HFFc6 (cell line): ENCODE results near the gene SLCO4A1. TPM values are rescaled to one million over a fixed set of nuclear protein-coding genes. Genes with fewer than 3 reads are reported as not detected.
A peak's percentile ranks its signal among the peaks of the same experiment; 100 is the strongest.

Experiments used
- DNase-seq: peaks from one replicate; pipeline ENCODE4 v3.0.0-alpha.2; 2018
- H3K27ac Mint-ChIP-seq: 2 replicates; pipeline ENCODE4 v1.8.0; 2020; ENCODE audit warnings: mild to moderate bottlenecking, mixed read lengths
- H3K27me3 Mint-ChIP-seq: 2 replicates; pipeline ENCODE4 v1.8.0; 2021; ENCODE audit warnings: mild to moderate bottlenecking, moderate library complexity, mixed read lengths; ENCODE audit not compliant: insufficient read depth
- H3K36me3 Mint-ChIP-seq: 2 replicates; pipeline ENCODE4 v1.8.0; 2021; ENCODE audit warnings: low read depth, mixed read lengths
- H3K4me1 Mint-ChIP-seq: 2 replicates; pipeline ENCODE4 v1.8.0; 2020; ENCODE audit warnings: low read depth, mixed read lengths
- H3K4me3 Mint-ChIP-seq: 2 replicates; pipeline ENCODE4 v1.8.0; 2020; ENCODE audit warnings: mild to moderate bottlenecking, moderate library complexity, mixed read lengths
- H3K9me3 Mint-ChIP-seq: 2 replicates; pipeline ENCODE4 v1.8.0; 2020; ENCODE audit warnings: mild to moderate bottlenecking, mixed read lengths
- total RNA-seq, 6 experiments: library from RNA; stranded (reverse); fragmentation: NEBNext Ultra II Directional; extraction: Animal tissue kit (Norgen Biotek cat#: 25700); gene quantifications; 2 replicates in 1 of 6; 3 replicates in 5 of 6; pipeline ENCODE4 v1.2.3, GENCODE V29; 2021
- TF ChIP-seq, protein P1 (sequence below): fragments of 200-600 bp; sonication (generic); IDR thresholded peaks from 2 replicates; pipeline ENCODE4 v1.5.0; 2021; ENCODE audit warnings: antibody characterized with exemption, mild to moderate bottlenecking

Gene SLCO4A1
- total RNA-seq, 6 experiments from 2014 or later = 2.7 to 6.5 (median 3.4) TPM

DNA sequence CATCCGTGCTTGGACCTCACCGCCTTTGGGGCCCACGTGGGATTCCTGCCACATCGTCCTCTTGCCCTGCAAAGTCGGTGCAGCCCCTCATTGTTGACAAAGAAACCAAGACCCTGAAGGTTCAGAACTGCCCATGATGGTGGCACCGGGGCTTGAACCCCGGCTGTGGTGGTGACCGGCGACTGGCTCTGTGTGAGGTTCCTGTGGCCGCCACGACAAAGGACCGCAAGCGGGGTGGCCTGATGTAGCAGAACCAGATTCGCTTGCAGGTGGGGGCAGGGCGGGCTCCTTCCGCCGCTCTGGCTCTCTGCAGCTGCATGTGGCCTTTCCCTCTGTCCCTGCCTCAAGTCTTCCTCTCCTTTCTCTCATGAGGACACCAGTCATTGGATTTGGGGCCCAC lies 28.7 kb downstream of the SLCO4A1 start:
- TF ChIP-seq, protein P1, sequence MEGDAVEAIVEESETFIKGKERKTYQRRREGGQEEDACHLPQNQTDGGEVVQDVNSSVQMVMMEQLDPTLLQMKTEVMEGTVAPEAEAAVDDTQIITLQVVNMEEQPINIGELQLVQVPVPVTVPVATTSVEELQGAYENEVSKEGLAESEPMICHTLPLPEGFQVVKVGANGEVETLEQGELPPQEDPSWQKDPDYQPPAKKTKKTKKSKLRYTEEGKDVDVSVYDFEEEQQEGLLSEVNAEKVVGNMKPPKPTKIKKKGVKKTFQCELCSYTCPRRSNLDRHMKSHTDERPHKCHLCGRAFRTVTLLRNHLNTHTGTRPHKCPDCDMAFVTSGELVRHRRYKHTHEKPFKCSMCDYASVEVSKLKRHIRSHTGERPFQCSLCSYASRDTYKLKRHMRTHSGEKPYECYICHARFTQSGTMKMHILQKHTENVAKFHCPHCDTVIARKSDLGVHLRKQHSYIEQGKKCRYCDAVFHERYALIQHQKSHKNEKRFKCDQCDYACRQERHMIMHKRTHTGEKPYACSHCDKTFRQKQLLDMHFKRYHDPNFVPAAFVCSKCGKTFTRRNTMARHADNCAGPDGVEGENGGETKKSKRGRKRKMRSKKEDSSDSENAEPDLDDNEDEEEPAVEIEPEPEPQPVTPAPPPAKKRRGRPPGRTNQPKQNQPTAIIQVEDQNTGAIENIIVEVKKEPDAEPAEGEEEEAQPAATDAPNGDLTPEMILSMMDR = no peak
- H3K36me3 Mint-ChIP-seq = no peaks in the 10 kb centered on the region
- H3K27ac Mint-ChIP-seq = no peak overlapping the region
- DNase-seq = no peak
- H3K4me1 Mint-ChIP-seq = peaks cover 14% of the 10 kb centered on the region
- H3K27me3 Mint-ChIP-seq = no peaks in the 10 kb centered on the region; the same call in none of the 2 replicates
- no peaks in the 10 kb centered on the region for H3K9me3 Mint-ChIP-seq
- no peak overlapping the region for H3K4me3 Mint-ChIP-seq

DNA sequence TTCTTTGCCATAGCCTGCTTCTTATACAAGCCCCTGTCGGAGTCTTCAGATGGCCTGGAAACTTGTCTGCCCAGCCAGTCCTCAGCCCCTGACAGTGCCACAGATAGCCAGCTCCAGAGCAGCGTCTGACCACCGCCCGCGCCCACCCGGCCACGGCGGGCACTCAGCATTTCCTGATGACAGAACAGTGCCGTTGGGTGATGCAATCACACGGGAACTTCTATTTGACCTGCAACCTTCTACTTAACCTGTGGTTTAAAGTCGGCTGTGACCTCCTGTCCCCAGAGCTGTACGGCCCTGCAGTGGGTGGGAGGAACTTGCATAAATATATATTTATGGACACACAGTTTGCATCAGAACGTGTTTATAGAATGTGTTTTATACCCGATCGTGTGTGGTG lies 29.5 kb downstream of the SLCO4A1 start:
- Mint-ChIP-seq H3K27ac (no peak overlapping the region), H3K4me3 (no peak overlapping the region), H3K9me3 (no peaks in the 10 kb centered on the region), H3K4me1 (peaks cover 15% of the 10 kb centered on the region), H3K27me3 (no peaks in the 10 kb centered on the region; the same call in none of the 2 replicates), H3K36me3 (no peaks in the 10 kb centered on the region)
- no peak for DNase-seq
- TF ChIP-seq, protein P1 = no peak

DNA sequence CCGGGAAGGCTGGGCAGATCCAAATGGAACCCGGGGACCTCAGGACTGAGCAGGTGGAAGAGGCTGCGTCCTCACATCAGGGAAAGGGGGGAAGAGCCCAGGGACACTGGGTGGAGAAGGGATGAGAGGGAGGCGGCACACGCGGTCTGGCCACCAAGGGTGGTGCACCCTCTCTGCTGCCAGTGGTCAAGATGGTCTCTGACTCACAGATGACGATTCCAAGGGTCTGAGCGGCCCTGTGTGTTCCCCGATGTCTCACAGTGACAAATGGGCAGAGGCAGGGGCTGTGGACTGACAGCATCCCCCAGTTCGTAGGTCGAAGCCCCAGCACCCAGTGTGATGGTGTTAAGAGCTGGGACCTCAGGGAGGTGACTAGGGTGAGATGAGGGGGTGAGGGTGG lies 32.1 kb downstream of the SLCO4A1 start:
- no peak for DNase-seq
- H3K4me1 Mint-ChIP-seq = peaks cover 20% of the 10 kb centered on the region
- peaks cover 3% of the 10 kb centered on the region for H3K27me3 Mint-ChIP-seq
- H3K27ac Mint-ChIP-seq = no peak overlapping the region
- H3K9me3 Mint-ChIP-seq = no peaks in the 10 kb centered on the region
- no peaks in the 10 kb centered on the region; the same call in 1 of the 2 replicates for H3K36me3 Mint-ChIP-seq
- no peak overlapping the region for H3K4me3 Mint-ChIP-seq
- TF ChIP-seq, protein P1 = no peak

DNA sequence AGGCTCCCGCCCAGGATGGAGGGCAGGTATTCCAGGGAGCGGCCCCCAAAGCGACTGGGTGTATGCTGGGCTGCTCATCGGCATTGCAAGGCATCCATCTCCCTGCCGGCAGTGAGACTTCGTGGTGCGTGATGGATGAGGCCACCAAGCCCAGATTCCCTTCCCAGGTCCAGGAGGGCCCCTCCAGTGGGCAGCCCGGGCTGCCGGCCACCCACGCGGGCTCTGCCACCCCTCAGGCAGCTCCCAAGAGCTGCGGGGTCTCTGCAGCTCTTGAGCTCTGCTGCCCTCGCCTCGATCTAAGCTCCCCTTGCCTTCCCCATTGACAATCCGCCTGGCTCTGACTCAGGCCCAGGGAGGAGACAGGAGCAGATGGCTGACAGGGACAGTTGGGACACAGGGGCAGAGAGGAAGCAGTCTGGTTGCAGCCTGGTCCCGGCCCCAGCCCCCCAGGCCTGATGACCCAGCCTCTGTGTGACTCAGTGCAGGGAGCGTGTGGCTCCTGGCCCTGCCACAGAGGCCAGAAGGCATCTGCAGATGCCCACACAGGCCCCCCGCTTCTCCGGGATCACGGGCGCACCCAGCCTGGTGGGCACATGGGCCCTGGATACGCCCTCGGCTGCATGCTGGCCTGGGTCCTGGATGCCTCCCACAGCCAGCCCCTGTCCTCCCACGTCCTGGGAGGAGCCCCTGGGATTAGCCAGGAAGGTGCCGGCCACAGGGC lies 33.0 kb downstream of the SLCO4A1 start:
- Mint-ChIP-seq H3K36me3 (peaks cover 9% of the 10 kb centered on the region), H3K27ac (no peak overlapping the region), H3K9me3 (peaks cover 9% of the 10 kb centered on the region), H3K27me3 (peaks cover 7% of the 10 kb centered on the region), H3K4me3 (no peak overlapping the region), H3K4me1 (peaks cover 20% of the 10 kb centered on the region)
- DNase-seq = peak; percentile 22
- TF ChIP-seq, protein P1 = no peak

DNA sequence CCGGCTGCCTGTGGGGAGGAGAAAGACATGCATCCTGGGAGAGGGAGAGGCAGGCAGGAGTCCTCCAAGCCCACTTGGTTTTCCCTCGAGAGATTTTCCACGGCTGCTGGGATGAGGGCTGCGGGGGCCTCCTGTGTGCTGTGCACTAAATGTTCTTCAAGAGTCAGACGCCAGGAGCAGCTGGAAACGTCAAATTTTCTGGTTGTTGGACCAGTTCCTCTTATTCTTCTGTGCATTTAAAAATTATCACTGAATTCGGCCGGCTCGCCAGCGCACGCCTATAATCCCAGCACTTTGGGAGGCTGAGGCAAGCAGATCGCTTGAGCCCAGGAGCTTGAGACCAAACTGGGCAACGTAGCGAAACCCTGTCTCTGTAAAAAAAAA lies 33.6 kb downstream of the SLCO4A1 start:
- H3K4me1 Mint-ChIP-seq = peaks cover 20% of the 10 kb centered on the region
- H3K9me3 Mint-ChIP-seq = peaks cover 15% of the 10 kb centered on the region
- H3K36me3 Mint-ChIP-seq = peaks cover 15% of the 10 kb centered on the region
- H3K27me3 Mint-ChIP-seq = peaks cover 7% of the 10 kb centered on the region
- DNase-seq = no peak
- no peak overlapping the region for H3K4me3 Mint-ChIP-seq
- no peak overlapping the region for H3K27ac Mint-ChIP-seq
- TF ChIP-seq, protein P1 = no peak
